Measurements from ENCODE around the gene RBBP5.

DNA sequence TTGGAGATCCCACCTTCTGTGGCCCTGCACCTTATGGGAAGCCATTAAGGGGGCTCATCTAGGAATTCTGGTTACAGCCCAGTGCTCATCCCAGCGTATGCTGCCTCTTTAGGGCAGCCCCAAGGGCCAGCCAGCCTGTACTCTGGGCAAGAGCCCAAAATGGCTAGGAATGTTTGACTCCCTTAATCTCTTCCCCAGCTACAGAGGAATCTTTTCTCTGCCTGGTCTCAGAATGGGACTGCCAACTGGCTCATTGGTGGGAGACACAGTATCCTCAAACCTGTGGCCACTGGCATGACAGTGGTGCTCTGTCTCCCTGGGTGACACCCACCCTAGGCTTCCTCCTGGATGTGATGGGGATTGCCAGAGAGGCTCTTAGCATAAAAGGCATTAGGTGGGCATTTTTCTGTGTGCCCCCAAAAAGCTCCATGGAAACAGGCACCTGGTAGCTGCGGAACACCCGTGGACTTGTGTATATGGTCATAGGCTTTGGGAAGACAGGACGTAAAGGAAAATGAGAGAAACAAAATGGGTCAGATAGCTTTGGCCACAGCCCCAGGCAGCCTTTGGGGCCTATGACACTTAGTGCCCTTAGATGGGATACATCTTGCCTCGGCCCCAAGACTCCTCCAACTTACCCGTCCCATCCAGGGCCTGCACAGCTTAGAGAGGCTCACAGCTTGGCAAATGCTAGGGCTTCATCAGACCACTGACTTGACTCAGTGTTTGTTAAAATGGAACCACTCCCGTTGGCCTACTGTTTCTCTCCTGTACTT lies 44.4 kb downstream of the RBBP5 start:
- TF ChIP-seq TCF12 (IDR thresholded peaks at IDR 0.05; ENCODE audit: low read depth), result no peak
- TF ChIP-seq CREB1 (IDR thresholded peaks at IDR 0.05; ENCODE audit: low read depth), result no peak
- TF ChIP-seq TEAD4 (IDR thresholded peaks at IDR 0.05), result no peak
- TF ChIP-seq YY1 (IDR thresholded peaks at IDR 0.05; ENCODE audit: low read depth), result no peak
